Smooth muscle cell (in vitro differentiated cells): Measurements from ENCODE around the gene PAPPA2. TPM values are rescaled to one million over a fixed set of nuclear protein-coding genes. Genes with fewer than 3 reads are reported as not detected.

Experiments
- DNase-seq: peaks from one replicate; lab custom pipeline; 2025; ENCODE audit not compliant: unreplicated experiment; lab: John Stamatoyannopoulos, UW
- H2AFZ ChIP-seq: fragments of 200-600 bp; sonication (generic); 2 replicates; pipeline ENCODE4 v1.6.0; 2016; ENCODE audit warnings: antibody characterized with exemption, low read depth, mild to moderate bottlenecking
- H3F3A ChIP-seq: fragments of 200-600 bp; sonication (generic); 2 replicates; pipeline ENCODE4 v1.6.0; 2017; ENCODE audit warnings: antibody characterized with exemption, low read depth
- H3K27ac ChIP-seq: fragments of 200-600 bp; sonication (generic); 2 replicates; pipeline ENCODE4 v1.5.1; 2016; ENCODE audit warnings: low read depth, mild to moderate bottlenecking
- H3K27me3 ChIP-seq: fragments of 200-600 bp; sonication (generic); 2 replicates; pipeline ENCODE4 v1.6.1; 2016; ENCODE audit warnings: low read depth, mild to moderate bottlenecking
- H3K36me3 ChIP-seq: fragments of 200-600 bp; sonication (generic); 2 replicates; pipeline ENCODE4 v1.5.1; 2016; ENCODE audit warnings: low read depth
- H3K4me1 ChIP-seq: fragments of 200-600 bp; sonication (generic); 2 replicates; pipeline ENCODE4 v1.5.1; 2016; ENCODE audit warnings: low read depth
- H3K4me2 ChIP-seq: fragments of 200-600 bp; sonication (generic); 2 replicates; pipeline ENCODE4 v1.6.0; 2016; ENCODE audit warnings: mild to moderate bottlenecking
- H3K4me3 ChIP-seq: fragments of 200-600 bp; sonication (generic); 2 replicates; pipeline ENCODE4 v1.5.1; 2016; ENCODE audit warnings: mild to moderate bottlenecking
- H3K79me2 ChIP-seq: fragments of 200-600 bp; sonication (generic); 2 replicates; pipeline ENCODE4 v1.6.0; 2016; ENCODE audit warnings: low read depth, mild to moderate bottlenecking
- H3K9ac ChIP-seq: fragments of 200-600 bp; sonication (generic); 2 replicates; pipeline ENCODE4 v1.6.0; 2016; ENCODE audit warnings: low read depth
- H3K9me3 ChIP-seq: fragments of 200-600 bp; sonication (generic); replicated peaks from 2 replicates; pipeline ENCODE4 v1.5.1; 2016; ENCODE audit warnings: low read depth
- H4K20me1 ChIP-seq: fragments of 200-600 bp; sonication (generic); 2 replicates; pipeline ENCODE4 v1.6.0; 2016; ENCODE audit warnings: low read depth
- WGBS: methylation state at CpG from one replicate; pipeline ENCODE4 v1.1.7; 2016; ENCODE audit warnings: low lambda C conversion rate; 5-methylcytosine and 5-hydroxymethylcytosine counted together
- polyA plus RNA-seq: library from polyadenylated mRNA; unstranded; fragments of >200 nt; fragmentation: Nextera tagmentation; extraction: Ambion mirVana; gene quantifications from 2 replicates; pipeline ENCODE4 v1.2.1, GENCODE V29; 2016
- total RNA-seq: library from RNA; depleted of rRNA; stranded (reverse); fragments of >200 nt; gene quantifications from 2 replicates; pipeline ENCODE4 v1.2.3, GENCODE V29; 2014
- TF ChIP-seq, protein P1 (sequence below): fragments of 200-600 bp; sonication (generic); IDR thresholded peaks from 2 replicates; pipeline ENCODE4 v1.5.1; 2017; ENCODE audit warnings: borderline replicate concordance, mild to moderate bottlenecking, antibody characterized with exemption; ENCODE audit not compliant: insufficient read depth, poor library complexity, severe bottlenecking

The PAPPA2 gene
- total and polyA plus RNA-seq, 2 experiments from 2014 or later: 0.03 to 0.27 TPM

DNA sequence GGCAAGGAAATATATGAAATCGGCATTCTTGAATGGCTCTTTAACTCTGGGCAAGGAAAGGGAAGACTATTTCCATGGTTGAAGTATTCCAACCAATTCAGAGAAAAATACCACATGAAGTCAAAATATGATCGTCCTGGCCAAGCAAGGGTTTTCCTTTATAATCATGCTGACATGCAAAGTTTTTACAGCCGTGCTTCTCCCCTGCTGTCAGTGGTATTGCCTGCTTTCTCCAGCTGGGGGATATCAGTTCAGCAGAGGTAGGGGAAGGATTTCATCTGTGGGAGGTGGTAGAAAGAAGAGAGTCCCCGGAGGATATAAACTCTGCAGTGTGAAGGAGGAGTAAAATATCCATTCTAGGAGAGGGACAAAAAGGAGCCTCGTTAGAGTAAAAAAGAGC is 322.8 kb downstream of the PAPPA2 start:
- Histone ChIP-seq H3K9ac (no peak overlapping the region), H3K36me3 (no peaks in the 10 kb centered on the region), H3K9me3 (no peaks in the 10 kb centered on the region), H2AFZ (no peak overlapping the region), H3K4me2 (no peak overlapping the region), H3F3A (no peaks in the 10 kb centered on the region), H3K4me3 (no peak overlapping the region), H3K27me3 (no peaks in the 10 kb centered on the region), H4K20me1 (no peaks in the 10 kb centered on the region), H3K27ac (no peak overlapping the region), H3K79me2 (no peaks in the 10 kb centered on the region), H3K4me1 (no peaks in the 10 kb centered on the region)
- TF ChIP-seq, protein P1, sequence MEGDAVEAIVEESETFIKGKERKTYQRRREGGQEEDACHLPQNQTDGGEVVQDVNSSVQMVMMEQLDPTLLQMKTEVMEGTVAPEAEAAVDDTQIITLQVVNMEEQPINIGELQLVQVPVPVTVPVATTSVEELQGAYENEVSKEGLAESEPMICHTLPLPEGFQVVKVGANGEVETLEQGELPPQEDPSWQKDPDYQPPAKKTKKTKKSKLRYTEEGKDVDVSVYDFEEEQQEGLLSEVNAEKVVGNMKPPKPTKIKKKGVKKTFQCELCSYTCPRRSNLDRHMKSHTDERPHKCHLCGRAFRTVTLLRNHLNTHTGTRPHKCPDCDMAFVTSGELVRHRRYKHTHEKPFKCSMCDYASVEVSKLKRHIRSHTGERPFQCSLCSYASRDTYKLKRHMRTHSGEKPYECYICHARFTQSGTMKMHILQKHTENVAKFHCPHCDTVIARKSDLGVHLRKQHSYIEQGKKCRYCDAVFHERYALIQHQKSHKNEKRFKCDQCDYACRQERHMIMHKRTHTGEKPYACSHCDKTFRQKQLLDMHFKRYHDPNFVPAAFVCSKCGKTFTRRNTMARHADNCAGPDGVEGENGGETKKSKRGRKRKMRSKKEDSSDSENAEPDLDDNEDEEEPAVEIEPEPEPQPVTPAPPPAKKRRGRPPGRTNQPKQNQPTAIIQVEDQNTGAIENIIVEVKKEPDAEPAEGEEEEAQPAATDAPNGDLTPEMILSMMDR: no peak
- 64% methylated on average over 5 of the region's 5 CpGs for WGBS
- no peak for DNase-seq

DNA sequence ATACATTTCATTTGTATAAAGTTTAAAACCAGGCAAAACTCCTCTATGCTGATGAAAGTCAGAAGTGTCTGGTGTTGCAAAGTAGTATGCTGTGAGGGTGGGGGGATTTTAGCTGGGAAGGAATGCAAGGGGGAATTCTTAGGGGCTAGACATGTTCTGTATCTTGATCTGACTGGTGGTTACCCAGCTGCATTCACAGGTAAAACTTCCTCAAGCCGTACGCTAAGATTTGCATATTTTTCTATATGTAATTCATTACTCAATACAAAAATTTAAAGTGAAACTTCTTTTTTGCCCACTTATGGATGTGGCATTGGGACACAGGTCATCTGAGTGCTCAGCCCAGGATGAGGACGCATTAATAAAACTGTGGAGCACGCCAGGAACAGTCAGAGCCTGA is 323.3 kb downstream of the PAPPA2 start:
- Histone ChIP-seq H3K9ac (no peak overlapping the region), H3K27ac (no peak overlapping the region), H3K4me3 (no peak overlapping the region), H3K4me1 (no peaks in the 10 kb centered on the region), H3F3A (no peaks in the 10 kb centered on the region), H3K4me2 (no peak overlapping the region), H4K20me1 (no peaks in the 10 kb centered on the region), H3K9me3 (no peaks in the 10 kb centered on the region), H3K79me2 (no peaks in the 10 kb centered on the region), H3K36me3 (no peaks in the 10 kb centered on the region), H2AFZ (no peak overlapping the region), H3K27me3 (no peaks in the 10 kb centered on the region)
- WGBS: 75% methylated on average over 4 of the region's 4 CpGs
- DNase-seq: no peak
- TF ChIP-seq, protein P1: no peak

DNA sequence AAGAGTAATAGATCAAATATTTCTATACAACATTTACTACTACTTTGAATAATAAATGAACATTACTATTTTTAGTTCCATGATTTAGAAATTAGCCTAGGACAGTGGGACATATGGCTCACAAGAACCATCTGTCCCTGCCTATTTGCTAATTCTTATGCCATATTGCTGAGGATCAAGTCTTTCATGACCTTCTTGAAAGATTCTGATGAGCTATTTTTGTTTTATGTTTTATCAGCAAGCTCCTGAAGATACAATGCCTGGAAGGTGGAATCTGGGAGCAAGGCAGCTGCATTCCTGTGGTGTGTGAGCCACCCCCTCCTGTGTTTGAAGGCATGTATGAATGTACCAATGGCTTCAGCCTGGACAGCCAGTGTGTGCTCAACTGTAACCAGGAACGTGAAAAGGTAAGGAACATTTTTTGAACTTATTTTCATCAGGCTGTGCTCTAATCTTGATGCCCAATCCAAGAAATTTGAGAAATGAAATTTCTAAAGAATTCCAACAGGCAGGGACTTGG is 326.7 kb downstream of the PAPPA2 start:
- peak overlapping the region; percentile 51 for H3K4me2 ChIP-seq
- no peak for DNase-seq
- peak overlapping the region; percentile 19 for H3K27ac ChIP-seq

GRCh38 chr1:176790786-176791185 is 327.8 kb downstream of the PAPPA2 start:
- no peaks in the 10 kb centered on the region for H4K20me1 ChIP-seq
- no peak overlapping the region for H3K27ac ChIP-seq
- H3F3A ChIP-seq: no peaks in the 10 kb centered on the region
- WGBS: 56% methylated on average over 3 of the region's 3 CpGs
- no peaks in the 10 kb centered on the region for H3K36me3 ChIP-seq
- no peak overlapping the region for H3K9ac ChIP-seq
- H3K4me1 ChIP-seq: no peaks in the 10 kb centered on the region
- H3K27me3 ChIP-seq: no peaks in the 10 kb centered on the region
- H3K9me3 ChIP-seq: no peaks in the 10 kb centered on the region
- no peak overlapping the region for H3K4me3 ChIP-seq
- H2AFZ ChIP-seq: no peak overlapping the region
- peak overlapping the region; percentile 51 for H3K4me2 ChIP-seq
- H3K79me2 ChIP-seq: no peaks in the 10 kb centered on the region
- TF ChIP-seq, protein P1: no peak
- no peak for DNase-seq

More for the DNA sequence above, 326.7 kb downstream of the PAPPA2 start:
- no peak overlapping the region for H3K4me3 ChIP-seq
- TF ChIP-seq, protein P1: no peak
- no peak overlapping the region for H3K9ac ChIP-seq
- H3F3A ChIP-seq: no peaks in the 10 kb centered on the region
- no peaks in the 10 kb centered on the region for H3K9me3 ChIP-seq
- H3K36me3 ChIP-seq: no peaks in the 10 kb centered on the region
- H2AFZ ChIP-seq: no peak overlapping the region
- H3K79me2 ChIP-seq: no peaks in the 10 kb centered on the region
- no peaks in the 10 kb centered on the region for H3K4me1 ChIP-seq
- no peaks in the 10 kb centered on the region for H3K27me3 ChIP-seq
- H4K20me1 ChIP-seq: no peaks in the 10 kb centered on the region
- WGBS: 48% methylated on average over 1 of the region's 1 CpG
